Keratinocyte (primary cell): ENCODE results near the gene ARHGAP6.

Source experiments
- EZH2 ChIP-seq: IDR thresholded peaks from one replicate; pipeline ENCODE4 v1.6.1; 2012; ENCODE audit warnings: inconsistent platforms, mild to moderate bottlenecking, low read length, moderate library complexity
- TF ChIP-seq, protein P1 (sequence below), 3 experiments: IDR thresholded peaks in 1 of 3; conservative IDR thresholded peaks in 1 of 3; optimal IDR thresholded peaks in 1 of 3; 2 replicates in 2 of 3; 3 replicates in 1 of 3; pipeline versions ENCODE3 to v1.5.1; 2011; ENCODE audit warnings: low read length in 3 of 3, mild to moderate bottlenecking in 3 of 3, moderate library complexity in 2 of 3, control low read depth in 1 of 3, inconsistent platforms in 1 of 3; ENCODE audit not compliant: insufficient read depth in 2 of 3; ENCODE audit errors: extremely low read depth in 1 of 3

DNA sequence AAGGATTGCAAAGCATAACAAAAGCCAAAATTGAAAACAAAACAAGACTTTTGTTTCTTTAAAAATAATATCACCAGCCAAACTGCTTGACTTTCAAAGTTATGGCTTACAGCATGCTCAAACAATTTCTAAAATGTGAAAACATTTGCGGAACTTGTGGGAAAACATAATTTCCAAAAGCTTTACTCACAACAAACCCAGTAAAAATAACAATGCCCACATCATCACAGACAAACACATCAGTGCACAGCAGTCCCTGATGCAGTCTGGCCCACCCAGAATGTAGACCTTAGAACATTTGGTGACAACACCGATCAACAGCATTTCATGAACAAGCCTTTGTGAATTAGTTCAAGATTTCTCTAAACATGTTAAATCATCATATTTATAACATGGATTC is 98.9 kb downstream of the ARHGAP6 start:
- TF ChIP-seq, protein P1, sequence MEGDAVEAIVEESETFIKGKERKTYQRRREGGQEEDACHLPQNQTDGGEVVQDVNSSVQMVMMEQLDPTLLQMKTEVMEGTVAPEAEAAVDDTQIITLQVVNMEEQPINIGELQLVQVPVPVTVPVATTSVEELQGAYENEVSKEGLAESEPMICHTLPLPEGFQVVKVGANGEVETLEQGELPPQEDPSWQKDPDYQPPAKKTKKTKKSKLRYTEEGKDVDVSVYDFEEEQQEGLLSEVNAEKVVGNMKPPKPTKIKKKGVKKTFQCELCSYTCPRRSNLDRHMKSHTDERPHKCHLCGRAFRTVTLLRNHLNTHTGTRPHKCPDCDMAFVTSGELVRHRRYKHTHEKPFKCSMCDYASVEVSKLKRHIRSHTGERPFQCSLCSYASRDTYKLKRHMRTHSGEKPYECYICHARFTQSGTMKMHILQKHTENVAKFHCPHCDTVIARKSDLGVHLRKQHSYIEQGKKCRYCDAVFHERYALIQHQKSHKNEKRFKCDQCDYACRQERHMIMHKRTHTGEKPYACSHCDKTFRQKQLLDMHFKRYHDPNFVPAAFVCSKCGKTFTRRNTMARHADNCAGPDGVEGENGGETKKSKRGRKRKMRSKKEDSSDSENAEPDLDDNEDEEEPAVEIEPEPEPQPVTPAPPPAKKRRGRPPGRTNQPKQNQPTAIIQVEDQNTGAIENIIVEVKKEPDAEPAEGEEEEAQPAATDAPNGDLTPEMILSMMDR (optimal IDR thresholded peaks at IDR 0.05 in 1 of 3, IDR thresholded peaks at IDR 0.05 in 1 of 3, conservative IDR thresholded peaks at IDR 0.05 in 1 of 3; ENCODE audit: extremely low read depth in 1 of 3, insufficient read depth in 2 of 3, low read length in 3 of 3): no peak
- no peak for TF ChIP-seq EZH2
